HepG2 (cell line): ENCODE measurements around the gene CYTH1. TPM values are rescaled to one million over a fixed set of nuclear protein-coding genes. Genes with fewer than 3 reads are reported as not detected.

ENCODE experiments used
- ATAC-seq: fragments of 200-7000 bp; cut with Tn5 transposase; 3 replicates; pipeline ENCODE4 v1.9.1; 2020; ENCODE audit warnings: mild to moderate bottlenecking, moderate library complexity
- BruUV-seq: library from RNA; stranded (reverse); fragments of 400-500 nt; replicated peaks from 2 replicates; lab custom pipeline; 2021; lab: Mats Ljungman, UMichigan
- CTCF ChIA-PET: fragments of 300-600 bp; formaldehyde crosslinking; extraction: SDS; loops from one replicate; lab custom pipeline; 2021; ENCODE audit warnings: low total read pairs, inconsistent platforms, low intra/inter-chr PET ratio; lab: Yijun Ruan, JAX
- POLR2A ChIA-PET: fragments of 350-600 bp; sonication (Branson Sonifier 250); formaldehyde crosslinking; loops from one replicate; lab custom pipeline; 2020; ENCODE audit warnings: antibody characterized with exemption, inconsistent platforms; lab: Yijun Ruan, JAX
- DNase-seq: peaks from one replicate; pipeline ENCODE4 v3.0.0-alpha.2; 2015; ENCODE audit warnings: low spot score
- FAIRE-seq: peaks from 3 replicates; lab custom pipeline; 2011; peaks lifted over from hg19 to GRCh38; lab: Jason Lieb, UNC
- H2AFZ ChIP-seq: one replicate; pipeline ENCODE4 v1.6.1; 2011; ENCODE audit warnings: low read length, inconsistent platforms
- H3K27ac ChIP-seq: fragments of 300-600 bp; 3 replicates; pipeline ENCODE4 v1.8.0; 2011; ENCODE audit warnings: mixed run types, mild to moderate bottlenecking, mixed read lengths, low read length, inconsistent platforms; ENCODE audit not compliant: insufficient read depth; ENCODE audit errors: extremely low read length
- H3K27me3 ChIP-seq, 2 experiments: fragments of 200-600 bp in 1 of 2; 2 replicates in 1 of 2; 3 replicates in 1 of 2; pipeline versions ENCODE4 v1.6.0 to v1.8.0; 2011; ENCODE audit warnings: low read length in 2 of 2, mild to moderate bottlenecking in 2 of 2, moderate library complexity in 2 of 2, inconsistent platforms in 1 of 2; ENCODE audit not compliant: insufficient read depth in 2 of 2, control insufficient read depth in 1 of 2
- H3K36me3 ChIP-seq, 2 experiments: fragments of 200-600 bp in 1 of 2; replicated peaks in 1 of 2; 2 replicates in 1 of 2; 3 replicates in 1 of 2; pipeline versions ENCODE4 v1.5.1 to v1.8.0; 2011; ENCODE audit warnings: low read length in 2 of 2, inconsistent platforms in 1 of 2; ENCODE audit not compliant: insufficient read depth in 2 of 2, control insufficient read depth in 1 of 2
- H3K4me1 ChIP-seq: 2 replicates; pipeline ENCODE4 v1.5.1; 2012; ENCODE audit warnings: low read length, inconsistent platforms; ENCODE audit not compliant: insufficient read depth
- H3K4me2 ChIP-seq: 2 replicates; pipeline ENCODE4 v1.6.0; 2011; ENCODE audit warnings: low read depth, low read length, inconsistent platforms
- H3K4me3 ChIP-seq, 3 experiments: fragments of 200-600 bp in 1 of 3; sonication (generic), shearing (Covaris generic) in 1 of 3; replicated peaks in 1 of 3; 2 replicates each; pipeline ENCODE4 v1.5.1; 2011 to 2016; ENCODE audit warnings: low read length in 3 of 3, inconsistent platforms in 2 of 3, low read depth in 2 of 3, mild to moderate bottlenecking in 2 of 3, control low read depth in 1 of 3, mixed read lengths in 1 of 3; ENCODE audit not compliant: insufficient read depth in 1 of 3
- H3K79me2 ChIP-seq: one replicate; pipeline ENCODE4 v1.6.1; 2011; ENCODE audit warnings: low read length, inconsistent platforms; ENCODE audit not compliant: insufficient read depth
- H3K9ac ChIP-seq: 2 replicates; pipeline ENCODE4 v1.6.0; 2011; ENCODE audit warnings: mild to moderate bottlenecking, low read depth, low read length, inconsistent platforms; ENCODE audit not compliant: insufficient read depth
- H3K9me3 ChIP-seq: 2 replicates; pipeline ENCODE4 v1.5.1; 2012; ENCODE audit warnings: mild to moderate bottlenecking, low read length
- H4K20me1 ChIP-seq: 2 replicates; pipeline ENCODE4 v1.6.0; 2011; ENCODE audit warnings: inconsistent platforms, mild to moderate bottlenecking, low read length, moderate library complexity; ENCODE audit not compliant: insufficient read depth
- ARID5B ChIP-seq: IDR thresholded peaks from 2 replicates; pipeline ENCODE4 v1.4.0; 2020; ENCODE audit warnings: mild to moderate bottlenecking, missing genetic modification reagents
- E2F5 ChIP-seq: sonication (generic); formaldehyde crosslinking; conservative IDR thresholded peaks from 2 replicates; pipeline ENCODE4 v1.4.0; 2020; ENCODE audit warnings: missing genetic modification reagents
- FOXA1 ChIP-seq, 2 experiments: fragments of 450-650 bp in 1 of 2; sonication (generic) in 1 of 2; formaldehyde crosslinking in 1 of 2; IDR thresholded peaks; 2 replicates each; pipeline versions ENCODE4 v1.4.0 to v1.6.1; 2016 to 2020; ENCODE audit warnings: missing genetic modification reagents in 1 of 2
- FOXA3 ChIP-seq: IDR thresholded peaks from 2 replicates; pipeline ENCODE4 v1.6.1; 2016; ENCODE audit warnings: missing genetic modification reagents, missing compliant biosample characterization
- KLF12 ChIP-seq: sonication (generic); formaldehyde crosslinking; IDR thresholded peaks from 2 replicates; pipeline ENCODE4 v1.4.0; 2020; ENCODE audit warnings: missing genetic modification reagents, borderline replicate concordance
- MTF2 ChIP-seq: sonication (generic); formaldehyde crosslinking; IDR thresholded peaks from 2 replicates; pipeline ENCODE4 v1.5.0; 2020; ENCODE audit warnings: missing genetic modification reagents, borderline replicate concordance
- RBAK ChIP-seq: sonication (generic); formaldehyde crosslinking; IDR thresholded peaks from 2 replicates; pipeline ENCODE4 v1.5.1; 2020; ENCODE audit warnings: mild to moderate bottlenecking, missing genetic modification reagents
- SOX13 ChIP-seq, 3 experiments: fragments of 450-650 bp in 1 of 3; sonication (generic) in 1 of 3; formaldehyde crosslinking in 1 of 3; IDR thresholded peaks in 2 of 3; conservative IDR thresholded peaks in 1 of 3; 2 replicates each; pipeline versions ENCODE4 v1.5.0 to v1.6.1; 2016 to 2020; ENCODE audit warnings: antibody characterized with exemption in 1 of 3, mild to moderate bottlenecking in 1 of 3, missing compliant biosample characterization in 1 of 3, missing genetic modification reagents in 1 of 3, moderate library complexity in 1 of 3
- SOX5 ChIP-seq: IDR thresholded peaks from 2 replicates; pipeline ENCODE4 v1.6.1; 2016; ENCODE audit warnings: borderline replicate concordance
- SOX6 ChIP-seq, 2 experiments: fragments of 450-650 bp in 1 of 2; sonication (generic) in 1 of 2; formaldehyde crosslinking in 1 of 2; IDR thresholded peaks; 2 replicates each; pipeline versions ENCODE4 v1.4.0 to v1.6.1; 2017 to 2020; ENCODE audit warnings: antibody characterized with exemption in 1 of 2, mild to moderate bottlenecking in 1 of 2, missing genetic modification reagents in 1 of 2
- TEAD3 ChIP-seq: optimal IDR thresholded peaks from 2 replicates; pipeline ENCODE3; 2016; ENCODE audit warnings: borderline replicate concordance
- ZBTB7B ChIP-seq: sonication (generic); formaldehyde crosslinking; IDR thresholded peaks from 2 replicates; pipeline ENCODE4 v1.4.0; 2020; ENCODE audit warnings: missing genetic modification reagents
- WGBS: methylation state at CpG from one replicate; pipeline ENCODE4 v1.1.6; 2017; ENCODE audit warnings: low lambda C conversion rate; 5-methylcytosine and 5-hydroxymethylcytosine counted together
- in situ Hi-C: cut with HindIII; loops from 2 replicates; pipeline ENCODE4 v1.10.0; 2017; ENCODE audit warnings: low pct_unique_long_range_greater_than_20kb; ENCODE audit not compliant: extremely low pct_ligation_motif_present
- intact Hi-C: fragments of 100-400 bp; cut with micrococcal nuclease; formaldehyde crosslinking; loops from one replicate; pipeline ENCODE4 v1.10.0; 2022; ENCODE audit not compliant: unreplicated experiment
- polyA plus RNA-seq, 8 experiments: library from polyadenylated mRNA; depleted of rRNA in 3 of 8; stranded (reverse) in 7 of 8; unstranded in 1 of 8; fragments of >200 nt; fragmentation: Illumina TruSeq in 4 of 8; extraction: Trizol in 4 of 8; gene quantifications; 2 replicates each; pipeline versions ENCODE4 v1.2.1 to v1.2.3, GENCODE V29; 2011 to 2016; ENCODE audit warnings: low read depth in 4 of 8, missing spikeins in 1 of 8, mixed read lengths in 1 of 8; ENCODE audit not compliant: insufficient read depth in 1 of 8
- total RNA-seq, 5 experiments: library from RNA; depleted of rRNA; stranded (reverse); fragments of >200 nt; fragmentation: Illumina TruSeq; extraction: Trizol; gene quantifications; 2 replicates each; pipeline ENCODE4 v1.2.3, GENCODE V29; 2016; ENCODE audit warnings: low read depth in 1 of 5
- TF ChIP-seq, protein P1 (sequence below): sonication (generic); formaldehyde crosslinking; IDR thresholded peaks from 2 replicates; pipeline ENCODE4 v1.4.0; 2020; ENCODE audit warnings: missing genetic modification reagents; ENCODE audit errors: not compliant biosample characterization
- TF ChIP-seq, protein P2 (sequence below): IDR thresholded peaks from 2 replicates; pipeline ENCODE4 v1.6.1; 2016; ENCODE audit warnings: mild to moderate bottlenecking

The CYTH1 gene
- total and polyA plus RNA-seq, 2 of the 13 experiments (the other 11 are each of a cell fraction or from before 2014, with no cell fraction given), result 20.1 to 48.9 TPM

- no peak for TF ChIP-seq FOXA1 (IDR thresholded peaks at IDR 0.05)
- no peak for TF ChIP-seq FOXA1 (CRISPR knock-in tag; IDR thresholded peaks at IDR 0.05)
- TF ChIP-seq, all 625 proteins: peak for 0
Measured at GRCh38 chr17:78787444-78787843, 5.4 kb upstream of the CYTH1 start (continued).

DNA sequence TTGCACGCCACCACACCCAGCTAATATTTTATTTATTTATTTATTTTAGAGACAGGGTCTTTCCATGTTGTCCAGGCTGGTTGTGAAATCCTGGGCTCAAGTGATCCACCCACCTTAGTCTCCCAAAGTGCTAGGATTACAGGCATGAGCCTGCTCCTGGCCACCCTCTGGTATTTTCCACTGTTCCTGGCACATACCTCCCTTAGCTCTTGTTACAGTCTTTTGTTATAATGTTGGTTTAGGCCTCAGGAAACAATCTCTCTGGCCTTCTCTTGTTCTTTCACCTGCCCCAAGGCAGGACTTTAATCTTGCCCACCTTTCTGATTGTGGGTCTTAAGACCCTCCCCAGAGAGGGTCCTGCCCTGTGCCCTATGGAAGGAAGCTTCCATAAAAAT, 3.6 kb upstream of the CYTH1 start:
- BruUV-seq, result no TSS peak
- intact Hi-C loops, result no loop called here

More for the DNA sequence above, 3.6 kb upstream of the CYTH1 start:
- ChIA-PET POLR2A (interaction anchor here (1.1 kb wide), 1 partner anchor 38 kb away, joined by 4 read pairs; no protein-coding TSS in a partner anchor), CTCF (no interaction called here)
- FAIRE-seq (no peak), DNase-seq (peak; percentile 41), ATAC-seq (no peak)
- Histone ChIP-seq H3K4me2 (no peak overlapping the region), H3K4me3 (no peak overlapping the region), H3K36me3 (no peaks in the 10 kb centered on the region; a peak in 1 of 5 replicates), H4K20me1 (peaks cover 4% of the 10 kb centered on the region; the same call in 1 of the 2 replicates), H3K27ac (no peak overlapping the region), H3K79me2 (peaks cover 11% of the 10 kb centered on the region), H3K4me1 (peaks cover 52% of the 10 kb centered on the region), H3K9me3 (no peaks in the 10 kb centered on the region), H3K9ac (no peak overlapping the region), H3K27me3 (no peaks in the 10 kb centered on the region; a peak in 1 of 5 replicates), H2AFZ (no peak overlapping the region)
- TF ChIP-seq FOXA3, result peak; percentile 20; the same call in 1 of the 2 replicates
- TF ChIP-seq TEAD3 (CRISPR knock-in tag), result peak; percentile 55
- no peak for TF ChIP-seq MTF2
- TF ChIP-seq, protein P1, sequence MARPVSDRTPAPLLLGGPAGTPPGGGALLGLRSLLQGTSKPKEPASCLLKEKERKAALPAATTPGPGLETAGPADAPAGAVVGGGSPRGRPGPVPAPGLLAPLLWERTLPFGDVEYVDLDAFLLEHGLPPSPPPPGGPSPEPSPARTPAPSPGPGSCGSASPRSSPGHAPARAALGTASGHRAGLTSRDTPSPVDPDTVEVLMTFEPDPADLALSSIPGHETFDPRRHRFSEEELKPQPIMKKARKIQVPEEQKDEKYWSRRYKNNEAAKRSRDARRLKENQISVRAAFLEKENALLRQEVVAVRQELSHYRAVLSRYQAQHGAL (CRISPR knock-in tag), result no peak
- TF ChIP-seq SOX13 (IDR thresholded peaks at IDR 0.05), result no peak
- peak in 1 of 2 experiments; percentile 92; a peak in 2 of 4 replicates for TF ChIP-seq SOX13 (CRISPR knock-in tag; conservative IDR thresholded peaks at IDR 0.05 in 1 of 2, IDR thresholded peaks at IDR 0.05 in 1 of 2)
- TF ChIP-seq, protein P2, sequence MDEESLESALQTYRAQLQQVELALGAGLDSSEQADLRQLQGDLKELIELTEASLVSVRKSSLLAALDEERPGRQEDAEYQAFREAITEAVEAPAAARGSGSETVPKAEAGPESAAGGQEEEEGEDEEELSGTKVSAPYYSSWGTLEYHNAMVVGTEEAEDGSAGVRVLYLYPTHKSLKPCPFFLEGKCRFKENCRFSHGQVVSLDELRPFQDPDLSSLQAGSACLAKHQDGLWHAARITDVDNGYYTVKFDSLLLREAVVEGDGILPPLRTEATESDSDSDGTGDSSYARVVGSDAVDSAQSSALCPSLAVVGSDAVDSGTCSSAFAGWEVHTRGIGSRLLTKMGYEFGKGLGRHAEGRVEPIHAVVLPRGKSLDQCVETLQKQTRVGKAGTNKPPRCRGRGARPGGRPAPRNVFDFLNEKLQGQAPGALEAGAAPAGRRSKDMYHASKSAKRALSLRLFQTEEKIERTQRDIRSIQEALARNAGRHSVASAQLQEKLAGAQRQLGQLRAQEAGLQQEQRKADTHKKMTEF, result 0 out of 2 replicates have a peak, but pooled peaks have one; percentile 37
- TF ChIP-seq KLF12 (CRISPR knock-in tag), result no peak
- no peak for TF ChIP-seq RBAK (CRISPR knock-in tag)
- no peak for TF ChIP-seq E2F5 (CRISPR knock-in tag)
- TF ChIP-seq SOX6 (IDR thresholded peaks at IDR 0.05), result no peak
- peak; percentile 55; the same call in 1 of the 2 replicates for TF ChIP-seq SOX6 (CRISPR knock-in tag; IDR thresholded peaks at IDR 0.05)
- TF ChIP-seq ZBTB7B, result 0 out of 2 replicates have a peak, but pooled peaks have one; percentile 32
- TF ChIP-seq ARID5B, result 0 out of 2 replicates have a peak, but pooled peaks have one; percentile 11
- peak; percentile 63; the same call in 1 of the 2 replicates for TF ChIP-seq SOX5
- WGBS, result 96% methylated on average over 1 of the region's 1 CpG
- in situ Hi-C loops, result no loop called here
